NOMO-1 treated with DMSO at 0.1 percent for 48 hours (cell line): ENCODE results near the gene WSCD2.
A peak's percentile ranks its signal among the peaks of the same experiment; 100 is the strongest.

Experiments used
- DNase-seq: peaks from one replicate; lab custom pipeline; 2025; ENCODE audit not compliant: unreplicated experiment; lab: John Stamatoyannopoulos, UW

The WSCD2 gene

DNA sequence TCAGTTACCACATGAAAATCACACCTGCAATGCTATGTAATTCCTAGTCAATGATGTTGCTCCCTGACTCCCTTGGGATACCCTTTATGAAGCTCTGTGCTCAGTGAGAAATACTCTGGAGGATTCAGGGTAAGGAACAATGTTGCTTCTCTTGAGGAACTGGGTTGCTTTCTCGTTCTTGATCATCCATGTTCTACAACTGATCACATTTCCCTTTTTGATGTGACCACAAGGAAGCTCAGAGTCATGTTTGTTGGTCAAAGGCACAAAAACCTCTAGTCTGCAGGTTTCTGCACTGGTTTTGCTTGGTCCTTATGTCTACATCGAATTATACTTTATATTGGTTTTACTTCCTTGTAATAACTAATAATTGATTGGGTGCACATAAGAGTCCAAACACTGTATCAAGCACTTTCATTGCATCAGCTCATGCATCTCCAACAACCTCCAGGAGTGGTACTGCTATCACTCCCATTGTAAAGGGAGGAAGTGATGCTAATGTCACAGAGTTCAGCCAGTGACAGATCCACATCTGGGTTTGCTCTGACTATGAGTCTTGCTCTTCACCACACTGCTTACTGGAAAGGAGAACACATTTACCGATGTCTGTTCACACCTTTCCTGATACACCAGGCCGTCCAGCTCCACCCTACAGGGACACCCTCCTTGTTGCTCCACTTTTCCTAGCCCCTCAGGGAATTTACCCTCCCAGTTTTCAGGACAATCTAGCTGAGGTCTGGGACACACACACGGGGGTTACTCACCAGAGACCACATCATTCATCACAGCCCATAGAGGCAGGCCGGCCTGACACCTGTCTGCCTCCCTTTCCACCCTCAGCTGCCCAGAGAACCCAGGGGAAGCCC lies 169.0 kb downstream of the WSCD2 start:
- peak; percentile 23 for DNase-seq

DNA sequence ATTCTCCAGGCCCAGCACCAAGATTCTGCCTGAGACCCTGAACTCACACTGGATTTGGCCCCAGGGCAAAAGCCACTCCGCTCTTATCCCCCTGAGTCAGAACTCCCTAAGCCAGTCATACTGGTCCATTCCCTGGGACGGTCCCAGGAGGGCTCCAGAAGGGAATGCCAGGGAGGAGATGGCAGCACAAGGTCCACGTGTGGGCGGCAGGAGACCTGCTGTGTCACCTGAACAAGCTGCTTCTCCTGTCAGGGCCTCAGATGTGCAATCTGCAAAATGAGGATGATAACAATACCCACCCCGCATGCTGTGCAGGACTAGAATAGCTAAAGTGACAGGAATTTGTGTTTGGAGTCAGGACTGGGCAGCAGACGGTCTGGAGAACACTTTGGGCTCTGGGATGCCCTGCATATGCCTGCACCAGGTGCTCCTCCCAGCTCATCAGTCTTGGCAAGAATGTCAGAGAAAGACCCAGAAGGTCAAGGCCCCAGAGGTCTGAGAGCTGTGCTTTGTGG lies 169.7 kb downstream of the WSCD2 start:
- no peak for DNase-seq

DNA sequence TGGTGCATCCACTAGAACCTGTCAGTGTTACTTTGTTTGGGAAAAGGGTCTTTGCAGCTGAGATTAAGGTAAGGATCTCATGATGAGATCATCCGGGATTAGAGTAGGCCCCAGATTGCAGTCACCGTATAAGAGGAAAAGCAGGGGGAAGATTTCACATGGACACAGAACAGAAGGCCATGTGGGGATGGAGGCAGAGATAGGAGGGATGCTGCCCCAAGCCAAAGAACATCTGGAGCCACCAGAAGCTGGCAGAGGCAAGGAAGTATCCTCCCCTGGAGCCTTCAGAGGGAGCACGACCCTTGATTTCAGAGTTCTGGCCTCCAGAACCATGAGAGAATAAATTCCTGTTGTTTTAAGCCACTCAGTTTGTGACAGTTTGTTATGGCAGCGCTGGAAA lies 170.4 kb downstream of the WSCD2 start:
- DNase-seq, result no peak
